ENCODE results near the gene ASB13. TPM values are rescaled to one million over a fixed set of nuclear protein-coding genes. Genes with fewer than 3 reads are reported as not detected.

The ASB13 gene
- total and polyA plus RNA-seq, 2 of the 13 experiments (the other 11 are each of a cell fraction or from before 2014, with no cell fraction given): 9.3 to 15.4 TPM

DNA sequence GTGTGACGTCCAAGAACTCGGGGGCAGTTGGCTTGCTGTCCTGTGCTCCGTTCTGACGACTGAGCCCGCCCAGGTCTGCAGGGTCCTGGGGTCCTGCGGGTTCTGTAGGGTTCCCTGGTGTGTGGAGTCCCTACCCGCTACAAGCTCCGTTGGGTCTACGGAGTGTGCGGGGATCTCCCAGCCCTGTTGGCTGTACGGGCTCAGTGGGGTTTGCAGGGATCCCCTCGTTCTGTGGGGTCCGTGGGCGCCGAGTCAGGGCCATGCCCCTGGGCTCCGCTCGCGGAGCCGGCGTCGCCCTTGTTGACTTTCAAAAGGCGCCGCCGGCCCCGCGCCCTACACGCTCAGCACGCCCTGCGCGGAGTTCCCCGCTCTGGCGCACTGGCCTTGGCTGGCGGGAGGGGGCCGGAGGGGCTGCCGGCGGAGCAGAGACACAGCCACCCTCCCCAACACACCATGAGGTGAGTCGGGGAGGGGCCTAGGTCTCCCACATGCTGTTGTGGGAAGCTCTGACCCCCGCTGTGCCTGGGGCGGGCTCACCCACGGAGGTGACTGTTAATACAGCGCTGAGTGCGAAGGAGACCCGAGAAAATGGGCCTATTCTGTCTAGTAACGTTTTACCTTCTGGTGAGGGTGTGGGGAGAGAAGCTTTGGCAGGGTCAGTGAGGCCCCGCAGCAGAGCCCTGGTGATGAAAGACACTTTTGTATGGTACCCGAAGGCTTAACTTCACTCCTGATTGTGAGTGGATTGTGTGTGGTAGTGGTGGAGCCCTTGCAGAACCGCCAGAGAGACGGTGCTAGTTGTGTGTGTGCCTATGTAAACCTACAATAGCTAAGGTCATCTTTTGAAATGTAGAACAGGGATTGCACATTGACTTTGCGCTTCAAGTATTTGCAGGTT is 26.3 kb upstream of the ASB13 start (continued):
- TF ChIP-seq ZFY (CRISPR knock-in tag; IDR thresholded peaks at IDR 0.05) (peak; percentile 85), POGZ (CRISPR knock-in tag; IDR thresholded peaks at IDR 0.05) (peak; percentile 86), RCOR2 (CRISPR knock-in tag; IDR thresholded peaks at IDR 0.05) (peak; percentile 68), TOE1 (CRISPR knock-in tag; IDR thresholded peaks at IDR 0.05) (no peak), TCF7L2 (IDR thresholded peaks at IDR 0.05; ENCODE audit: low read depth, low read length) (no peak), NFKB2 (CRISPR knock-in tag; IDR thresholded peaks at IDR 0.05; ENCODE audit: borderline replicate concordance) (peak; percentile 81; the same call in 1 of the 2 replicates), ZNF83 (CRISPR knock-in tag; IDR thresholded peaks at IDR 0.05; ENCODE audit: borderline replicate concordance) (peak; percentile 85; the same call in 1 of the 2 replicates), ZNF451 (CRISPR knock-in tag; IDR thresholded peaks at IDR 0.05) (0 out of 2 replicates have a peak, but pooled peaks have one; percentile 86), MXI1 (IDR thresholded peaks at IDR 0.05; ENCODE audit: borderline replicate concordance, low read depth, low read length) (peak; percentile 80; the same call in 2 of the 3 replicates), ZNF264 (CRISPR knock-in tag; IDR thresholded peaks at IDR 0.05) (0 out of 2 replicates have a peak, but pooled peaks have one; percentile 24), SPEN (CRISPR knock-in tag; IDR thresholded peaks at IDR 0.05; ENCODE audit: low read depth) (peak; percentile 82), HHEX (CRISPR knock-in tag; IDR thresholded peaks at IDR 0.05) (no peak), NCOA1 (CRISPR knock-in tag; IDR thresholded peaks at IDR 0.05) (no peak), DPF2 (CRISPR knock-in tag; IDR thresholded peaks at IDR 0.05; ENCODE audit: borderline replicate concordance, low read depth) (no peak), TP53 (CRISPR knock-in tag; conservative IDR thresholded peaks at IDR 0.05) (0 out of 2 replicates have a peak, but pooled peaks have one; percentile 46), MTF1 (CRISPR knock-in tag; IDR thresholded peaks at IDR 0.05) (no peak), SOX5 (CRISPR knock-in tag; IDR thresholded peaks at IDR 0.05; ENCODE audit: borderline replicate concordance) (peak; percentile 63; the same call in 1 of the 2 replicates), PPARG (CRISPR knock-in tag; conservative IDR thresholded peaks at IDR 0.05) (peak; percentile 26; the same call in 1 of the 2 replicates), ZNF850 (CRISPR knock-in tag; conservative IDR thresholded peaks at IDR 0.05) (no peak)
- TF ChIP-seq, protein P1, sequence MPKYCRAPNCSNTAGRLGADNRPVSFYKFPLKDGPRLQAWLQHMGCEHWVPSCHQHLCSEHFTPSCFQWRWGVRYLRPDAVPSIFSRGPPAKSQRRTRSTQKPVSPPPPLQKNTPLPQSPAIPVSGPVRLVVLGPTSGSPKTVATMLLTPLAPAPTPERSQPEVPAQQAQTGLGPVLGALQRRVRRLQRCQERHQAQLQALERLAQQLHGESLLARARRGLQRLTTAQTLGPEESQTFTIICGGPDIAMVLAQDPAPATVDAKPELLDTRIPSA (CRISPR knock-in tag; IDR thresholded peaks at IDR 0.05; ENCODE audit: borderline replicate concordance): no peak
- TF ChIP-seq, protein P2, sequence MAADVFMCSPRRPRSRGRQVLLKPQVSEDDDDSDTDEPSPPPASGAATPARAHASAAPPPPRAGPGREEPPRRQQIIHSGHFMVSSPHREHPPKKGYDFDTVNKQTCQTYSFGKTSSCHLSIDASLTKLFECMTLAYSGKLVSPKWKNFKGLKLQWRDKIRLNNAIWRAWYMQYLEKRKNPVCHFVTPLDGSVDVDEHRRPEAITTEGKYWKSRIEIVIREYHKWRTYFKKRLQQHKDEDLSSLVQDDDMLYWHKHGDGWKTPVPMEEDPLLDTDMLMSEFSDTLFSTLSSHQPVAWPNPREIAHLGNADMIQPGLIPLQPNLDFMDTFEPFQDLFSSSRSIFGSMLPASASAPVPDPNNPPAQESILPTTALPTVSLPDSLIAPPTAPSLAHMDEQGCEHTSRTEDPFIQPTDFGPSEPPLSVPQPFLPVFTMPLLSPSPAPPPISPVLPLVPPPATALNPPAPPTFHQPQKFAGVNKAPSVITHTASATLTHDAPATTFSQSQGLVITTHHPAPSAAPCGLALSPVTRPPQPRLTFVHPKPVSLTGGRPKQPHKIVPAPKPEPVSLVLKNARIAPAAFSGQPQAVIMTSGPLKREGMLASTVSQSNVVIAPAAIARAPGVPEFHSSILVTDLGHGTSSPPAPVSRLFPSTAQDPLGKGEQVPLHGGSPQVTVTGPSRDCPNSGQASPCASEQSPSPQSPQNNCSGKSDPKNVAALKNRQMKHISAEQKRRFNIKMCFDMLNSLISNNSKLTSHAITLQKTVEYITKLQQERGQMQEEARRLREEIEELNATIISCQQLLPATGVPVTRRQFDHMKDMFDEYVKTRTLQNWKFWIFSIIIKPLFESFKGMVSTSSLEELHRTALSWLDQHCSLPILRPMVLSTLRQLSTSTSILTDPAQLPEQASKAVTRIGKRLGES (CRISPR knock-in tag; IDR thresholded peaks at IDR 0.05; ENCODE audit: borderline replicate concordance): no peak
- TF ChIP-seq, protein P3, sequence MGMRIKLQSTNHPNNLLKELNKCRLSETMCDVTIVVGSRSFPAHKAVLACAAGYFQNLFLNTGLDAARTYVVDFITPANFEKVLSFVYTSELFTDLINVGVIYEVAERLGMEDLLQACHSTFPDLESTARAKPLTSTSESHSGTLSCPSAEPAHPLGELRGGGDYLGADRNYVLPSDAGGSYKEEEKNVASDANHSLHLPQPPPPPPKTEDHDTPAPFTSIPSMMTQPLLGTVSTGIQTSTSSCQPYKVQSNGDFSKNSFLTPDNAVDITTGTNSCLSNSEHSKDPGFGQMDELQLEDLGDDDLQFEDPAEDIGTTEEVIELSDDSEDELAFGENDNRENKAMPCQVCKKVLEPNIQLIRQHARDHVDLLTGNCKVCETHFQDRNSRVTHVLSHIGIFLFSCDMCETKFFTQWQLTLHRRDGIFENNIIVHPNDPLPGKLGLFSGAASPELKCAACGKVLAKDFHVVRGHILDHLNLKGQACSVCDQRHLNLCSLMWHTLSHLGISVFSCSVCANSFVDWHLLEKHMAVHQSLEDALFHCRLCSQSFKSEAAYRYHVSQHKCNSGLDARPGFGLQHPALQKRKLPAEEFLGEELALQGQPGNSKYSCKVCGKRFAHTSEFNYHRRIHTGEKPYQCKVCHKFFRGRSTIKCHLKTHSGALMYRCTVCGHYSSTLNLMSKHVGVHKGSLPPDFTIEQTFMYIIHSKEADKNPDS (CRISPR knock-in tag; IDR thresholded peaks at IDR 0.05): no peak
- TF ChIP-seq, protein P4, sequence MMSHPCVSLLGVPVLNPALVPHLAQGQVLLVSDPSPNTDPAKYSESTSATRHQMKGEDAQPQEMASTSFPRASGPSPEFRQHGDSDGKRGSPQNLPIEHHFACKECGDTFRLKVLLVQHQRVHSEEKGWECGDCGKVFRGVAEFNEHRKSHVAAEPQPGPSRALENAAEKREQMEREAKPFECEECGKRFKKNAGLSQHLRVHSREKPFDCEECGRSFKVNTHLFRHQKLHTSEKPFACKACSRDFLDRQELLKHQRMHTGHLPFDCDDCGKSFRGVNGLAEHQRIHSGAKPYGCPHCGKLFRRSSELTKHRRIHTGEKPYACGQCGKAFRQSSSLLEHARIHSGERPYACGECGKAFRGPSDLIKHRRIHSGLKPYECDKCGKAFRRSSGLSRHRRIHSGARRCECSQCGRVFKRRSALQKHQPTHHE (CRISPR knock-in tag; IDR thresholded peaks at IDR 0.05; ENCODE audit: borderline replicate concordance): no peak
